WTC11 (cell line): ENCODE data around the gene COG3. TPM values are rescaled to one million over a fixed set of nuclear protein-coding genes. Genes with fewer than 3 reads are reported as not detected.

ENCODE experiments used
- ATAC-seq: fragments of 200-7000 bp; cut with Tn5 transposase; 2 replicates; pipeline ENCODE4 v1.10.0; 2021; ENCODE audit warnings: mild to moderate bottlenecking, moderate library complexity
- CTCF ChIA-PET: fragments of 300-600 bp; sonication (Branson Sonifier 250); formaldehyde crosslinking; loops from one replicate; lab custom pipeline; 2021; ENCODE audit warnings: antibody characterized with exemption; lab: Charles Lee
- POLR2A ChIA-PET: fragments of 350-600 bp; sonication (Branson Sonifier 250); formaldehyde crosslinking; loops from one replicate; lab custom pipeline; 2021; ENCODE audit warnings: antibody characterized with exemption; lab: Charles Lee
- DNase-seq: peaks from one replicate; pipeline ENCODE4 v3.0.0; 2021; ENCODE audit warnings: low spot score
- H3K27ac Mint-ChIP-seq: 2 replicates; pipeline ENCODE4 v1.8.0; 2021; ENCODE audit warnings: mixed read lengths
- H3K27me3 Mint-ChIP-seq: 2 replicates; pipeline ENCODE4 v1.8.0; 2021; ENCODE audit warnings: low read depth, mild to moderate bottlenecking, moderate library complexity, mixed read lengths
- H3K36me3 Mint-ChIP-seq: 2 replicates; pipeline ENCODE4 v1.8.0; 2021; ENCODE audit warnings: mixed read lengths
- H3K4me1 Mint-ChIP-seq: 2 replicates; pipeline ENCODE4 v1.8.0; 2022; ENCODE audit warnings: mixed read lengths
- H3K4me3 Mint-ChIP-seq: 2 replicates; pipeline ENCODE4 v1.8.0; 2021; ENCODE audit warnings: mild to moderate bottlenecking, moderate library complexity, mixed read lengths
- H3K9me3 Mint-ChIP-seq: 2 replicates; pipeline ENCODE4 v1.8.0; 2021; ENCODE audit warnings: mixed read lengths
- CREM ChIP-seq: sonication (generic); formaldehyde crosslinking; IDR thresholded peaks from 2 replicates; pipeline ENCODE4 v1.8.1; 2022; ENCODE audit warnings: mild to moderate bottlenecking, missing genetic modification reagents, moderate library complexity
- E2F4 ChIP-seq: sonication (generic); formaldehyde crosslinking; IDR thresholded peaks from 2 replicates; pipeline ENCODE4 v1.8.1; 2022; ENCODE audit warnings: low read depth, mild to moderate bottlenecking, moderate library complexity, missing genetic modification reagents, borderline replicate concordance
- ELF4 ChIP-seq: sonication (generic); formaldehyde crosslinking; IDR thresholded peaks from 2 replicates; pipeline ENCODE4 v1.8.1; 2022; ENCODE audit warnings: low read depth, mild to moderate bottlenecking, moderate library complexity, missing genetic modification reagents
- ESRRA ChIP-seq: sonication (generic); formaldehyde crosslinking; IDR thresholded peaks from 2 replicates; pipeline ENCODE4 v1.8.1; 2022; ENCODE audit warnings: mild to moderate bottlenecking, missing genetic modification reagents, borderline replicate concordance
- GABPB1 ChIP-seq: sonication (generic); formaldehyde crosslinking; IDR thresholded peaks from 2 replicates; pipeline ENCODE4 v1.8.1; 2023; ENCODE audit warnings: mild to moderate bottlenecking, missing genetic modification reagents
- JAZF1 ChIP-seq: fragments of 250-450 bp; sonication (Bioruptor Pico); IDR thresholded peaks from 2 replicates; pipeline ENCODE4 v1.9.0; 2021; ENCODE audit warnings: moderate library complexity, mild to moderate bottlenecking, inconsistent platforms
- MAX ChIP-seq: sonication (generic); formaldehyde crosslinking; IDR thresholded peaks from 2 replicates; pipeline ENCODE4 v1.8.0; 2022; ENCODE audit warnings: mild to moderate bottlenecking, missing genetic modification reagents
- MYBL2 ChIP-seq: sonication (generic); formaldehyde crosslinking; IDR thresholded peaks from 2 replicates; pipeline ENCODE4 v1.8.1; 2023; ENCODE audit warnings: mild to moderate bottlenecking, moderate library complexity, missing genetic modification reagents
- NR3C1 ChIP-seq: sonication (generic); formaldehyde crosslinking; conservative IDR thresholded peaks from 2 replicates; pipeline ENCODE4 v1.8.1; 2023; ENCODE audit warnings: low read depth, mild to moderate bottlenecking, missing genetic modification reagents
- RELA ChIP-seq: sonication (generic); formaldehyde crosslinking; IDR thresholded peaks from 2 replicates; pipeline ENCODE4 v1.8.1; 2022; ENCODE audit warnings: missing genetic modification reagents, mild to moderate bottlenecking, borderline replicate concordance
- STAT6 ChIP-seq: sonication (generic); formaldehyde crosslinking; conservative IDR thresholded peaks from 2 replicates; pipeline ENCODE4 v1.8.1; 2023; ENCODE audit warnings: mild to moderate bottlenecking, low read depth, missing genetic modification reagents, moderate library complexity
- TP53 ChIP-seq: sonication (generic); formaldehyde crosslinking; IDR thresholded peaks from 2 replicates; pipeline ENCODE4 v1.8.1; 2023; ENCODE audit warnings: mild to moderate bottlenecking, missing genetic modification reagents
- USF2 ChIP-seq: sonication (generic); formaldehyde crosslinking; IDR thresholded peaks from 2 replicates; pipeline ENCODE4 v1.8.1; 2023; ENCODE audit warnings: mild to moderate bottlenecking, missing genetic modification reagents, moderate library complexity
- ZNF232 ChIP-seq: sonication (generic); formaldehyde crosslinking; IDR thresholded peaks from 2 replicates; pipeline ENCODE4 v1.8.0; 2022; ENCODE audit warnings: mild to moderate bottlenecking, missing genetic modification reagents
- total RNA-seq: library from RNA; stranded (reverse); gene quantifications from 3 replicates; pipeline ENCODE4 v1.2.3, GENCODE V29; 2021
- TF ChIP-seq, protein P1 (sequence below): sonication (generic); formaldehyde crosslinking; IDR thresholded peaks from 2 replicates; pipeline ENCODE4 v1.8.0; 2023; ENCODE audit warnings: mild to moderate bottlenecking, missing genetic modification reagents
- TF ChIP-seq, protein P2 (sequence below): sonication (generic); formaldehyde crosslinking; IDR thresholded peaks from 2 replicates; pipeline ENCODE4 v1.8.0; 2023; ENCODE audit warnings: missing genetic modification reagents, mild to moderate bottlenecking, borderline replicate concordance

COG3 gene
- total RNA-seq, 1 experiment from 2014 or later = 21.6 TPM

GRCh38 chr13:45545686-45546409 lies 81.1 kb downstream of the COG3 start:
- ATAC-seq (no peak), DNase-seq (no peak)
- POLR2A ChIA-PET = no interaction called here
- TF ChIP-seq STAT6 (no peak), GABPB1 (CRISPR knock-in tag) (no peak)
- Mint-ChIP-seq H3K4me3 (no peak overlapping the region), H3K36me3 (no peaks in the 10 kb centered on the region), H3K9me3 (no peaks in the 10 kb centered on the region), H3K27ac (no peak overlapping the region), H3K27me3 (no peaks in the 10 kb centered on the region; the same call in 1 of the 2 replicates), H3K4me1 (no peaks in the 10 kb centered on the region)
- CTCF ChIA-PET = interaction anchor here (0.8 to 1.9 kb wide), 2 partner anchors 175 to 580 kb away, joined by 3 to 7 read pairs; no protein-coding TSS in a partner anchor

- Mint-ChIP-seq H3K36me3 (no peaks in the 10 kb centered on the region), H3K27me3 (no peaks in the 10 kb centered on the region; the same call in 1 of the 2 replicates), H3K4me3 (no peak overlapping the region), H3K9me3 (no peaks in the 10 kb centered on the region), H3K4me1 (no peaks in the 10 kb centered on the region), H3K27ac (no peak overlapping the region)
- TF ChIP-seq MYBL2 (CRISPR knock-in tag) = no peak
- TF ChIP-seq RELA (CRISPR knock-in tag) = no peak
- TF ChIP-seq TP53 (CRISPR knock-in tag) = no peak
- TF ChIP-seq MAX = no peak
- no peak for TF ChIP-seq ESRRA (CRISPR knock-in tag)
- TF ChIP-seq, protein P1, sequence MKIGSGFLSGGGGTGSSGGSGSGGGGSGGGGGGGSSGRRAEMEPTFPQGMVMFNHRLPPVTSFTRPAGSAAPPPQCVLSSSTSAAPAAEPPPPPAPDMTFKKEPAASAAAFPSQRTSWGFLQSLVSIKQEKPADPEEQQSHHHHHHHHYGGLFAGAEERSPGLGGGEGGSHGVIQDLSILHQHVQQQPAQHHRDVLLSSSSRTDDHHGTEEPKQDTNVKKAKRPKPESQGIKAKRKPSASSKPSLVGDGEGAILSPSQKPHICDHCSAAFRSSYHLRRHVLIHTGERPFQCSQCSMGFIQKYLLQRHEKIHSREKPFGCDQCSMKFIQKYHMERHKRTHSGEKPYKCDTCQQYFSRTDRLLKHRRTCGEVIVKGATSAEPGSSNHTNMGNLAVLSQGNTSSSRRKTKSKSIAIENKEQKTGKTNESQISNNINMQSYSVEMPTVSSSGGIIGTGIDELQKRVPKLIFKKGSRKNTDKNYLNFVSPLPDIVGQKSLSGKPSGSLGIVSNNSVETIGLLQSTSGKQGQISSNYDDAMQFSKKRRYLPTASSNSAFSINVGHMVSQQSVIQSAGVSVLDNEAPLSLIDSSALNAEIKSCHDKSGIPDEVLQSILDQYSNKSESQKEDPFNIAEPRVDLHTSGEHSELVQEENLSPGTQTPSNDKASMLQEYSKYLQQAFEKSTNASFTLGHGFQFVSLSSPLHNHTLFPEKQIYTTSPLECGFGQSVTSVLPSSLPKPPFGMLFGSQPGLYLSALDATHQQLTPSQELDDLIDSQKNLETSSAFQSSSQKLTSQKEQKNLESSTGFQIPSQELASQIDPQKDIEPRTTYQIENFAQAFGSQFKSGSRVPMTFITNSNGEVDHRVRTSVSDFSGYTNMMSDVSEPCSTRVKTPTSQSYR (CRISPR knock-in tag) = no peak
- no peak for TF ChIP-seq CREM (CRISPR knock-in tag)
- TF ChIP-seq STAT6 = no peak
- no peak for TF ChIP-seq USF2 (CRISPR knock-in tag)
- no peak for TF ChIP-seq NR3C1
- ChIA-PET CTCF (interaction anchor here (1.9 kb wide), 1 partner anchor 176 kb away, joined by 7 read pairs; no protein-coding TSS in a partner anchor), POLR2A (no interaction called here)
- ATAC-seq = no peak
- no peak for DNase-seq
Observed at GRCh38 chr13:45546410-45546765, 81.6 kb downstream of the COG3 start.

DNA sequence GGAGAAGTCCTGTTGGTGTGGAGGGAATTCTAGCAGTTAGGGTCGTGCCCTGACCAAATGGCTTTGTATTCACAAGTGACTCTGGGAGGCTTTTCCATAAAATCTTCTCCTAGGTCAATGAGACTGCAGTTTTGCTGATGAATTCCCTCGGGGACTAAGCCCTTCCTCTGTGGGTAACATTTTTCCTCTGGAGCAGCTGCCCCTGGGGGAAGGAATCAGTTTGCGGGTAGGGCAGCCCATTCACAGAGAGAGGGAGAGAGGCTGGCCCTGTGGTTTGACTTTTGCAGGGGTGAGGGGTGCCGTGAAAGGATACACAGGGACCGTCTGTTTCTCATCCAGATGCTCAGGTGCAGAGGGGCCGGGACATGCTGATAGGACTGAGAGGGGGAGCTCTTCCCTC lies 83.5 kb downstream of the COG3 start:
- CTCF ChIA-PET = no interaction called here
- no peak overlapping the region for H3K4me3 Mint-ChIP-seq
- POLR2A ChIA-PET = no interaction called here
- ATAC-seq (no peak), DNase-seq (no peak)
- H3K27me3 Mint-ChIP-seq = no peaks in the 10 kb centered on the region; the same call in 1 of the 2 replicates
- H3K9me3 Mint-ChIP-seq = no peaks in the 10 kb centered on the region
- no peak overlapping the region for H3K27ac Mint-ChIP-seq
- no peaks in the 10 kb centered on the region for H3K4me1 Mint-ChIP-seq
- H3K36me3 Mint-ChIP-seq = no peaks in the 10 kb centered on the region
- TF ChIP-seq ELF4 = no peak
- no peak for TF ChIP-seq ZNF232 (CRISPR knock-in tag)
- TF ChIP-seq, protein P2, sequence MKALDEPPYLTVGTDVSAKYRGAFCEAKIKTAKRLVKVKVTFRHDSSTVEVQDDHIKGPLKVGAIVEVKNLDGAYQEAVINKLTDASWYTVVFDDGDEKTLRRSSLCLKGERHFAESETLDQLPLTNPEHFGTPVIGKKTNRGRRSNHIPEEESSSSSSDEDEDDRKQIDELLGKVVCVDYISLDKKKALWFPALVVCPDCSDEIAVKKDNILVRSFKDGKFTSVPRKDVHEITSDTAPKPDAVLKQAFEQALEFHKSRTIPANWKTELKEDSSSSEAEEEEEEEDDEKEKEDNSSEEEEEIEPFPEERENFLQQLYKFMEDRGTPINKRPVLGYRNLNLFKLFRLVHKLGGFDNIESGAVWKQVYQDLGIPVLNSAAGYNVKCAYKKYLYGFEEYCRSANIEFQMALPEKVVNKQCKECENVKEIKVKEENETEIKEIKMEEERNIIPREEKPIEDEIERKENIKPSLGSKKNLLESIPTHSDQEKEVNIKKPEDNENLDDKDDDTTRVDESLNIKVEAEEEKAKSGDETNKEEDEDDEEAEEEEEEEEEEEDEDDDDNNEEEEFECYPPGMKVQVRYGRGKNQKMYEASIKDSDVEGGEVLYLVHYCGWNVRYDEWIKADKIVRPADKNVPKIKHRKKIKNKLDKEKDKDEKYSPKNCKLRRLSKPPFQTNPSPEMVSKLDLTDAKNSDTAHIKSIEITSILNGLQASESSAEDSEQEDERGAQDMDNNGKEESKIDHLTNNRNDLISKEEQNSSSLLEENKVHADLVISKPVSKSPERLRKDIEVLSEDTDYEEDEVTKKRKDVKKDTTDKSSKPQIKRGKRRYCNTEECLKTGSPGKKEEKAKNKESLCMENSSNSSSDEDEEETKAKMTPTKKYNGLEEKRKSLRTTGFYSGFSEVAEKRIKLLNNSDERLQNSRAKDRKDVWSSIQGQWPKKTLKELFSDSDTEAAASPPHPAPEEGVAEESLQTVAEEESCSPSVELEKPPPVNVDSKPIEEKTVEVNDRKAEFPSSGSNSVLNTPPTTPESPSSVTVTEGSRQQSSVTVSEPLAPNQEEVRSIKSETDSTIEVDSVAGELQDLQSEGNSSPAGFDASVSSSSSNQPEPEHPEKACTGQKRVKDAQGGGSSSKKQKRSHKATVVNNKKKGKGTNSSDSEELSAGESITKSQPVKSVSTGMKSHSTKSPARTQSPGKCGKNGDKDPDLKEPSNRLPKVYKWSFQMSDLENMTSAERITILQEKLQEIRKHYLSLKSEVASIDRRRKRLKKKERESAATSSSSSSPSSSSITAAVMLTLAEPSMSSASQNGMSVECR (CRISPR knock-in tag) = no peak
- TF ChIP-seq JAZF1 = no peak
- no peak for TF ChIP-seq E2F4
